SJSA1 (cell line): ENCODE measurements around the gene AZGP1. TPM values are rescaled to one million over a fixed set of nuclear protein-coding genes. Genes with fewer than 3 reads are reported as not detected.
"Not testable (repeated sequence)": the region's sequence is repeated elsewhere in the genome, so short reads cannot be mapped to it uniquely, and the experiment has no call there.

Source experiments
- DNase-seq, 2 experiments: peaks; one replicate each; pipeline ENCODE4 v3.0.0-alpha.2; 2015 to 2020; ENCODE audit warnings: low spot score in 2 of 2, low read depth in 1 of 2
- H3K27ac ChIP-seq: fragments of 250-450 bp; sonication (Bioruptor Pico); 2 replicates; pipeline ENCODE4 v1.5.1; 2020; ENCODE audit warnings: mild to moderate bottlenecking, moderate library complexity
- H3K27me3 ChIP-seq: fragments of 250-450 bp; sonication (Bioruptor Pico); replicated peaks from 2 replicates; pipeline ENCODE4 v1.5.1; 2020; ENCODE audit warnings: mild to moderate bottlenecking, moderate library complexity
- H3K36me3 ChIP-seq: fragments of 250-450 bp; sonication (Bioruptor Pico); 2 replicates; pipeline ENCODE4 v1.5.1; 2020; ENCODE audit warnings: mild to moderate bottlenecking
- H3K4me1 ChIP-seq: fragments of 250-450 bp; sonication (Bioruptor Pico); replicated peaks from 2 replicates; pipeline ENCODE4 v1.6.1; 2021; ENCODE audit warnings: mild to moderate bottlenecking
- H3K4me3 ChIP-seq: fragments of 250-450 bp; sonication (Bioruptor Pico); 2 replicates; pipeline ENCODE4 v1.5.1; 2020; ENCODE audit warnings: mild to moderate bottlenecking
- H3K9me3 ChIP-seq: fragments of 250-450 bp; sonication (Bioruptor Pico); replicated peaks from 2 replicates; pipeline ENCODE4 v1.5.1; 2020; ENCODE audit warnings: mild to moderate bottlenecking
- total RNA-seq: library from RNA; depleted of rRNA; stranded (reverse); fragments of >200 nt; shearing (Covaris generic); gene quantifications from 2 replicates; pipeline ENCODE4 v1.2.3, GENCODE V29; 2014

Gene AZGP1
- total RNA-seq, 1 experiment from 2014 or later, result not detected

- Histone ChIP-seq H3K27me3 (peaks cover 15% of the 10 kb centered on the region), H3K27ac (no peak overlapping the region), H3K4me3 (no peak overlapping the region), H3K9me3 (no peaks in the 10 kb centered on the region), H3K36me3 (no peaks in the 10 kb centered on the region), H3K4me1 (no peaks in the 10 kb centered on the region; the same call in 1 of the 2 replicates)
- no peak for DNase-seq
These were observed 12.0 kb upstream of the AZGP1 start for GRCh38 chr7:99987846-99988245.

DNA sequence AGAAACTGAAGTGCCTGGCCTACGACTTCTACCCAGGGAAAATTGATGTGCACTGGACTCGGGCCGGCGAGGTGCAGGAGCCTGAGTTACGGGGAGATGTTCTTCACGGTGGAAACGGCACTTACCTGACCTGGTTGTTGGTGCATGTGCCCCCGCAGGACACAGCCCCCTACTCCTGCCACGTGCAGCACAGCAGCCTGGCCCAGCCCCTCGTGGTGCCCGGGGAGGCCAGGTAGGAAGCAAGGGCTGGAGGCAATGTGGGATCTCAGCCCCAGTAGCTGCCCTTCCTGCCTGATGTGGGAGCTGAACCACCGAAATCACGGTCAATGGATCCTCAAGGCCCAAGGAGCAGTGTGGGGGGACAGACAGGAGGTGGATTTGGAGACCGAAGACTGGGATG is 11.5 kb upstream of the AZGP1 start:
- not testable (repeated sequence) for H3K4me3 ChIP-seq, H3K36me3 ChIP-seq, H3K9me3 ChIP-seq, H3K27ac ChIP-seq, DNase-seq, H3K4me1 ChIP-seq
- H3K27me3 ChIP-seq, result peaks cover 15% of the 10 kb centered on the region

DNA sequence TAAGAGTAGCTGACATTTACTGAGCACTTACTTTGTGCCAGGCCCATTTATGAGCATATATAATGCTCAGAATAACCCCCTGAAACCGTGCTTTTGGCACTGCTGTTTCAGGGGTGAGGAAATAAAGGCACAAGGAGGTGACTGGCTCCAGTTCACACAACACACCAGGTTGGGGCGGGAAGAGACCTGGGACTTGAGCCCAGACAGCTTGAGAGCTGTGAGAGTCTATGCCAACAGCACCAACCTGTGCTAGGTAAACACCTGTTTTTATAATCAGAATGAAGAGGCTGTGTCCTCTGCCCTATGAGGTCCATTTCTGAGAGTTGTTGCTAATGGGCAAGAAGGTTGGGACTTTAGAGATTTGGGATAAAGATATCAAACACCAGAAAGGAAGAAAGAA is 8.8 kb upstream of the AZGP1 start:
- H3K36me3 ChIP-seq, result no peaks in the 10 kb centered on the region

DNA sequence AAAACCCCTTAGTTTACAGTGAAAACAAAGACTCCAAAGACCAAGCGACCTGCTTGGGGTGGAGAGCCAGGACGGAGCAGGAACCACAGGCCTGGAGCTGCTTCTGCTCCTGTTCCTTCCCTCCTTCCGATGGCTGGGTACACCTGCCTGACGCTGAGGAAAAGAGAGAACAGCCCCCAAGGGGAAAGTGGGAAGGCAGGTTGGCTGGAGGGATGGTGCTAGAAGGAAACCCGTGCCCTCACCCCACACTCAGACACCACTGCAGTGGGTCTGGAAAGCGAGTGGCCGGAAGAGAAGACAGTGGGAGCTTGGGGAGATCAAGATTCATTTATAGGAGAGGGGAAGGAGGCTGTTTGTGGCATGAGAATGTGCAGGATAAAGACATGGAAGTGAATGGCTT is 5.2 kb upstream of the AZGP1 start:
- H3K4me3 ChIP-seq, H3K36me3 ChIP-seq, H3K27ac ChIP-seq, DNase-seq, H3K4me1 ChIP-seq, H3K9me3 ChIP-seq: not testable (repeated sequence)
- H3K27me3 ChIP-seq, result peaks cover 14% of the 10 kb centered on the region

More for the DNA sequence above, 8.8 kb upstream of the AZGP1 start:
- DNase-seq, result no peak
- peaks cover 18% of the 10 kb centered on the region for H3K27me3 ChIP-seq
- H3K4me1 ChIP-seq, result no peaks in the 10 kb centered on the region
- H3K27ac ChIP-seq, result no peak overlapping the region
- H3K4me3 ChIP-seq, result no peak overlapping the region
- H3K9me3 ChIP-seq, result no peaks in the 10 kb centered on the region

DNA sequence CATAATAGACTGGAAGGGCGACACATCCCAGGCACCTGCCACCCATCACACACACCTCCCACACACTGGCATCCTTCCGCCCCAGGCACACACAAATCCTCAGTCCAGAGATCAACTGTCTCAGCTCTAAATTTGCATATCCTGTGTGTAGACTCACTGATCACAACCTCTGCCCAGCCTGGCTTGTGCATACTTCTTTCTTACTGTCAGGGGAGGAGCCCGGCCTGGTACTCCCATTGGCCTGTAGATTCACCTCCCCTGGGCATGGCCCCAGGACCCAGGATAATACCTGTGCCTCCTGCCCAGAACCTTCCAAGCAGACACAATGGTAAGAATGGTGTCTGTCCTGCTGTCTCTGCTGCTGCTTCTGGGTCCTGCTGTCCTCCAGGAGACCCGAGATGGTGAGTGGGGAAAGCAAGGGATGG is 4.6 kb upstream of the AZGP1 start:
- H3K27me3 ChIP-seq, result peaks cover 12% of the 10 kb centered on the region
- not testable (repeated sequence) for H3K4me3 ChIP-seq, DNase-seq, H3K36me3 ChIP-seq, H3K27ac ChIP-seq, H3K4me1 ChIP-seq, H3K9me3 ChIP-seq

- H3K27me3 ChIP-seq, H3K4me1 ChIP-seq, H3K27ac ChIP-seq, H3K9me3 ChIP-seq, H3K36me3 ChIP-seq, H3K4me3 ChIP-seq: not testable (repeated sequence)
- DNase-seq, result peak in 1 of 2 experiments; percentile 31
These were observed 4.0 kb upstream of the AZGP1 start for GRCh38 chr7:99979814-99980225.

- Histone ChIP-seq H3K9me3 (no peaks in the 10 kb centered on the region), H3K4me3 (no peak overlapping the region), H3K27me3 (no peaks in the 10 kb centered on the region; the same call in 1 of the 2 replicates), H3K27ac (no peak overlapping the region), H3K36me3 (no peaks in the 10 kb centered on the region), H3K4me1 (no peaks in the 10 kb centered on the region)
- DNase-seq, result no peak
These were observed 795 bp upstream of the AZGP1 start for GRCh38 chr7:99976626-99977025.

GRCh38 chr7:99974681-99975080 is 1.1 kb downstream of the AZGP1 start:
- Histone ChIP-seq H3K27me3 (no peaks in the 10 kb centered on the region; the same call in 1 of the 2 replicates), H3K36me3 (no peaks in the 10 kb centered on the region), H3K4me1 (no peaks in the 10 kb centered on the region), H3K9me3 (no peaks in the 10 kb centered on the region), H3K27ac (no peak overlapping the region), H3K4me3 (no peak overlapping the region)
- DNase-seq, result no peak

DNA sequence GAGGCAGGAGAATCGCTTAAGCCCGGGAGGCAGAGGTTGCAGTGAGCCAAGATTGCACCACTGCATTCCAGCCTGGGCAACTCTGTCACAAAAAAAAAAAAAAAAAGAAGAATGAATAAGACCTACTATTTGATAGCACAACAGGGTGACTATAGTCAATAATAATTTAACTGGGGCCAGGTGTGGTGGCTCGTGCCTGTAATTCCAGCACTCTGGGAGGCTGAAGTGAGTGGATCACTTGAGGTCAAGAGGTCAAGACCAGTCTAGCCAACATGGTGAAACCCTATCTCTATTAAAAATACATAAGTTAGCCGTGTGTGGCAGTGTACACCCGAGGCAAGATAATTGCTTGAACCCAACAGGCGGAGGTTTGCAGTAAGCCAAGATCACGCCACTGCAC is 2.0 kb downstream of the AZGP1 start:
- H3K36me3 ChIP-seq, H3K4me3 ChIP-seq, H3K9me3 ChIP-seq, H3K27ac ChIP-seq, H3K27me3 ChIP-seq, DNase-seq, H3K4me1 ChIP-seq: not testable (repeated sequence)

DNA sequence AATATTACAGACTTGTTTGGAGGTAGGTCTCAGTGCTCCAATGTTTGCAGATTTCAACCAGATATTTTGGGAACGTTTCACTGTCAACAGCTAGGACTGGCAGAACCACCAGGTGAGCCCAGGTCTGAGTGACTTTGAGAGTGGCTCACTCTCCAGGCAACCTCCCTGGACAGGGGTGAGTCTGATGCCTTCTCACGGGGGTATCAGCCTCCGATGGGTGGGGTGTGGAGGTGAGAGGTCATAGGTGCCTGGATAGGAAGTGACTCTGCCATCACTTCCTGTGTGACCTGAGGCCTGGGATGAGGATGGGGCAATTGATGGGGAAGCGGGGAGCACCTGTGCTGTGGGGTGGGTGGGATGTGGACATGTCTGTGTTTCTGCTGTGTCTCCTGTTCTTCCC is 4.6 kb downstream of the AZGP1 start:
- DNase-seq, result no peak
- no peaks in the 10 kb centered on the region for H3K4me1 ChIP-seq
- no peaks in the 10 kb centered on the region for H3K9me3 ChIP-seq
- no peaks in the 10 kb centered on the region for H3K36me3 ChIP-seq
- H3K4me3 ChIP-seq, result no peak overlapping the region
- no peak overlapping the region for H3K27ac ChIP-seq
- peaks cover 2% of the 10 kb centered on the region for H3K27me3 ChIP-seq

DNA sequence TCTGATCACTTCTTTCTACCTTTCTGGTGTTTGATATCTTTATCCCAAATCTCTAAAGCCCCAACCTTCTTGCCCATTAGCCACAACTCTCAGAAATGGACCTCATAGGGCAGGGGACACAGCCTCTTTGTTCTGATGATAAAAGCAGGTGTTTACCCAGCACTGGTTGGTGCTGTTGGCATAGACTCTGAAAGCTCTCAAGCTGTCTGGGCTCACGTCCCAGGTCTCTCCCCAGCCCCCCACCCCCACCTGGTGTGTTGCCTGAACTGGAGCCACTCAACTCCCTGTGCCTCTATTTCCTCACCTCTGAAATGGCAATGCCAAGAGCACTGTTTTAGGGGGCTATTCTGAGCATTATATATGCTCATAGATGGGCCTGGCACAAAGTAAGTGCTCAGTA is 6.0 kb downstream of the AZGP1 start:
- H3K4me1 ChIP-seq, H3K27ac ChIP-seq, H3K36me3 ChIP-seq, H3K9me3 ChIP-seq, H3K27me3 ChIP-seq, H3K4me3 ChIP-seq, DNase-seq: not testable (repeated sequence)

DNA sequence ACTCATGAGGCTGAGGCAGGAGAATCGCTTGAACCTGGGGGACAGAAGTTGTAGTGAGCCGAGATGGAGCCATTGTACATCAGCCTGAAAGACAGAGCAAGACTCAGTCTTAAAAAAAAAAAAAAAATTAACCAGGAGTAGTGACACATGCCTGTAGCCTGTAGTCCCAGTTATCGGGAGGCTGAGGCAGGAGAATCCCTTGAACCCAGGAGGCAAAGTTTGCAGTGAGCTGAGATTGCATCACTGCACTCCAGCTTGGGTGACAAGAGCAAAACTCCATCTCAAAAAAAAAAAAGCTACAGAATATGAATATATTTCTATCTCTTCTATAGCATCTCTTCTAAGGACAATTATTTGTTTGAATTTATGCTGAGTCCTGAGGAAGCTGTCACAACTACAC is 6.5 kb downstream of the AZGP1 start:
- no peak for DNase-seq

DNA sequence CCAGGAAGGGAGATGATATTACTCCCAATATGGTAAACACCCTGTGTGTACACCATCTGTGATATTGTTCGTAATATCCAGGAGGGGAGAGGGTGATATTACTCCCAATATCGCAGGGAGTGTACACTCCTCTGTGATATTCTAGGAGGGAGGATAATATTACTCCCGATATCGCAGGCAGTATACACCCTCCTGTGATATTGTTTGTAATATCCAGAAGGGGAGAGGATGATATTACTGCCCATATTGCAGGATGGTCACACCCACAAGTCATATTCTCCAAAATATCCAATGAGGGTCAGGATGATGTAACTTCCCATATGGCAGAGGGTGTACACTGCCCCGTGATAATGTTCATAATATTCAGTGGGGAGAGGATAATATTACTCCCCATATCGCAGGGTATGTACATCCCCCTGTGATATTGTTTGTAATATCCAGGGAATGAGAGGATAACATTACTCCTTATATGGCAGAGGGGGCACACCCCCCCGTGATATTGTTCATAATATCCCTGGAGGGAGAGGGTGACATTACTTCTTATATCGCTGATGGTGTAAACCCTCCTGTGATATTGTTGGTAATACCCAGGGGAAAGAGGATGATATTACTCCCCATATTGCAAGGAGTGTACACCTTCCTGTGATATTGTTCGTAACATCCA is 17.1 kb downstream of the AZGP1 start:
- H3K4me1 ChIP-seq, result no peaks in the 10 kb centered on the region
- no peaks in the 10 kb centered on the region for H3K36me3 ChIP-seq
- no peaks in the 10 kb centered on the region for H3K9me3 ChIP-seq
- no peak for DNase-seq
- peaks cover 54% of the 10 kb centered on the region for H3K27me3 ChIP-seq
- no peak overlapping the region for H3K4me3 ChIP-seq
- no peak overlapping the region for H3K27ac ChIP-seq

More for the DNA sequence above, 6.5 kb downstream of the AZGP1 start:
- Histone ChIP-seq H3K4me3 (no peak overlapping the region), H3K27me3 (peaks cover 9% of the 10 kb centered on the region), H3K9me3 (no peaks in the 10 kb centered on the region), H3K4me1 (no peaks in the 10 kb centered on the region), H3K36me3 (no peaks in the 10 kb centered on the region), H3K27ac (no peak overlapping the region)

GRCh38 chr7:99955247-99955646 is 20.6 kb downstream of the AZGP1 start:
- Histone ChIP-seq H3K4me3 (no peak overlapping the region), H3K27ac (no peak overlapping the region), H3K36me3 (no peaks in the 10 kb centered on the region), H3K4me1 (no peaks in the 10 kb centered on the region), H3K9me3 (peaks cover under 1% of the 10 kb centered on the region; the same call in 1 of the 2 replicates), H3K27me3 (peaks cover 32% of the 10 kb centered on the region)
- no peak for DNase-seq

GRCh38 chr7:99954643-99955042 is 21.2 kb downstream of the AZGP1 start:
- H3K9me3 ChIP-seq, DNase-seq, H3K4me3 ChIP-seq, H3K4me1 ChIP-seq, H3K27ac ChIP-seq, H3K36me3 ChIP-seq: not testable (repeated sequence)
- H3K27me3 ChIP-seq, result peaks cover 32% of the 10 kb centered on the region; the same call in 1 of the 2 replicates
